ENCODE results near the gene CEP164. TPM values are rescaled to one million over a fixed set of nuclear protein-coding genes. Genes with fewer than 3 reads are reported as not detected.
A peak's percentile ranks its signal among the peaks of the same experiment; 100 is the strongest.
"Not testable (repeated sequence)": the region's sequence is repeated elsewhere in the genome, so short reads cannot be mapped to it uniquely, and the experiment has no call there.

The CEP164 gene
- total and polyA plus RNA-seq, 9 of the 15 experiments (the other 6 are each of a cell fraction or from before 2014, with no cell fraction given) = 2.1 to 16.5 (median 10.4) TPM

DNA sequence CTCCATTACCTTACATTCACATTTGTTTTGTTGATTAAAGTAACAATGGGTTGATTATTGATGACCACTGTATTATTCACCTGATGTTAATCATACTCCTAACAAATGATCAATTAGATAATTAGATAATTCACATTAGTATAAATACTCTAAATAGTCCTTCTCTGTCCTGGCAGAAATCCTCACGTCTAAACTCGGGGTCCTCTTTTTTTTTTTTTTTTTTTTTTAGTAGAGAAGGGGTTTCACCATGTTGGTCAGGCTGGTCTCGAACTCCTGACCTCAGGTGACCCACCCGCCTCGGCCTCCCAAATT lies 443 bp upstream of the CEP164 start:
- H3K9me3 ChIP-seq (replicated peaks; ENCODE audit: control insufficient read depth, insufficient read depth, low read depth, low read length); in situ Hi-C loops (cut with MboI); FAIRE-seq; BruUV-seq (replicated peaks); H3K27ac ChIP-seq (ENCODE audit: extremely low read depth, low read depth, low read length); DNase-seq (ENCODE audit: extremely low read depth in 1 of 4, low spot score in 3 of 4); ATAC-seq; H4K20me1 ChIP-seq (replicated peaks; ENCODE audit: control insufficient read depth, insufficient read depth, low read length); H3K9me1 ChIP-seq (ENCODE audit: control insufficient read depth, insufficient read depth, low read length); H3K9ac ChIP-seq (ENCODE audit: insufficient read depth in 1 of 2, low read depth in 2 of 2, low read length in 2 of 2); H3K79me2 ChIP-seq (ENCODE audit: control insufficient read depth, insufficient read depth, low read length); H3K36me3 ChIP-seq (ENCODE audit: control insufficient read depth, insufficient read depth, low read length); CTCF ChIA-PET (ENCODE audit: low intra/inter-chr PET ratio); H3K27me3 ChIP-seq (ENCODE audit: control insufficient read depth in 2 of 2, insufficient read depth in 2 of 2, low read length in 2 of 2): not testable (repeated sequence)
- intact Hi-C loops (cut with micrococcal nuclease) = loop anchor here (5.0 kb wide), 1 partner anchor 95 kb away; the partner anchor contains the start of genes PCSK7 and RNF214
- peak overlapping the region; percentile 87 for H2AFZ ChIP-seq (ENCODE audit: low read depth, low read length)
- peaks cover 5 to 10% of the 10 kb centered on the region in 2 experiments; a peak in 4 of 5 replicates for H3K4me1 ChIP-seq (replicated peaks in 1 of 2; ENCODE audit: control insufficient read depth in 2 of 2, insufficient read depth in 2 of 2, low read length in 2 of 2)
- WGBS (ENCODE audit: insufficient coverage, low coverage, missing lambda C conversion rate) = 2% methylated on average over 5 of the region's 5 CpGs
- peak overlapping the region; percentile 76; the same call in 1 of the 2 replicates for H3K4me3 ChIP-seq
- peak overlapping the region; percentile 77; the same call in 1 of the 2 replicates for H3K4me2 ChIP-seq (ENCODE audit: insufficient read depth, low read length)
- POLR2A ChIA-PET = interaction anchor here (0.6 to 6.7 kb wide), 9 partner anchors 9 to 426 kb away, joined by 3 to 42 read pairs (median 4); partner anchors contain the start of gene PAFAH1B2
- TF ChIP-seq BCOR (IDR thresholded peaks at IDR 0.05) (peak; percentile 93), BRD9 (IDR thresholded peaks at IDR 0.05; ENCODE audit: low read depth, partially characterized antibody) (peak; percentile 63), ZNF316 (IDR thresholded peaks at IDR 0.05) (peak; percentile 36; the same call in 1 of the 2 replicates), ZNF318 (IDR thresholded peaks at IDR 0.05; ENCODE audit: borderline replicate concordance in 1 of 2, low read depth in 1 of 2) (0 out of 4 replicates have a peak, but pooled peaks of 1 of the 2 experiments have one; percentile 43), ZNF197 (CRISPR knock-in tag; IDR thresholded peaks at IDR 0.05; ENCODE audit: low read depth) (0 out of 2 replicates have a peak, but pooled peaks have one; percentile 17), PHF20 (IDR thresholded peaks at IDR 0.05; ENCODE audit: partially characterized antibody) (peak; percentile 61), ZNF644 (tag; IDR thresholded peaks at IDR 0.05; ENCODE audit: low read depth) (0 out of 2 replicates have a peak, but pooled peaks have one; percentile 41), CHD4 (IDR thresholded peaks at IDR 0.05; ENCODE audit: insufficient read depth, insufficient replicate concordance, low read depth, low read length, poor library complexity, severe bottlenecking) (peak; percentile 25), HDAC2 (IDR thresholded peaks at IDR 0.05) (peak; percentile 94; the same call in 1 of the 2 replicates), MIER1 (IDR thresholded peaks at IDR 0.05; ENCODE audit: low read depth) (0 out of 2 replicates have a peak, but pooled peaks have one; percentile 24), CEBPB (tag; IDR thresholded peaks at IDR 0.05) (0 out of 2 replicates have a peak, but pooled peaks have one; percentile 45), ARNT (IDR thresholded peaks at IDR 0.05) (0 out of 4 replicates have a peak, but pooled peaks of 1 of the 2 experiments have one; percentile 84), HDAC3 (IDR thresholded peaks at IDR 0.05; ENCODE audit: borderline replicate concordance, partially characterized antibody) (peak; percentile 41)
- TF ChIP-seq, protein P1, sequence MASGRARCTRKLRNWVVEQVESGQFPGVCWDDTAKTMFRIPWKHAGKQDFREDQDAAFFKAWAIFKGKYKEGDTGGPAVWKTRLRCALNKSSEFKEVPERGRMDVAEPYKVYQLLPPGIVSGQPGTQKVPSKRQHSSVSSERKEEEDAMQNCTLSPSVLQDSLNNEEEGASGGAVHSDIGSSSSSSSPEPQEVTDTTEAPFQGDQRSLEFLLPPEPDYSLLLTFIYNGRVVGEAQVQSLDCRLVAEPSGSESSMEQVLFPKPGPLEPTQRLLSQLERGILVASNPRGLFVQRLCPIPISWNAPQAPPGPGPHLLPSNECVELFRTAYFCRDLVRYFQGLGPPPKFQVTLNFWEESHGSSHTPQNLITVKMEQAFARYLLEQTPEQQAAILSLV (tag; IDR thresholded peaks at IDR 0.05) = 0 out of 2 replicates have a peak, but pooled peaks have one; percentile 33
